HG02938 (cell line): ENCODE results near the gene DNASE2.

Experiments
- ATAC-seq: cut with Tn5 transposase; IDR thresholded peaks from one replicate; pipeline ENCODE4 v1.9.1; 2021; ENCODE audit warnings: mild to moderate bottlenecking, moderate library complexity; ENCODE audit not compliant: unreplicated experiment

The DNASE2 gene

DNA sequence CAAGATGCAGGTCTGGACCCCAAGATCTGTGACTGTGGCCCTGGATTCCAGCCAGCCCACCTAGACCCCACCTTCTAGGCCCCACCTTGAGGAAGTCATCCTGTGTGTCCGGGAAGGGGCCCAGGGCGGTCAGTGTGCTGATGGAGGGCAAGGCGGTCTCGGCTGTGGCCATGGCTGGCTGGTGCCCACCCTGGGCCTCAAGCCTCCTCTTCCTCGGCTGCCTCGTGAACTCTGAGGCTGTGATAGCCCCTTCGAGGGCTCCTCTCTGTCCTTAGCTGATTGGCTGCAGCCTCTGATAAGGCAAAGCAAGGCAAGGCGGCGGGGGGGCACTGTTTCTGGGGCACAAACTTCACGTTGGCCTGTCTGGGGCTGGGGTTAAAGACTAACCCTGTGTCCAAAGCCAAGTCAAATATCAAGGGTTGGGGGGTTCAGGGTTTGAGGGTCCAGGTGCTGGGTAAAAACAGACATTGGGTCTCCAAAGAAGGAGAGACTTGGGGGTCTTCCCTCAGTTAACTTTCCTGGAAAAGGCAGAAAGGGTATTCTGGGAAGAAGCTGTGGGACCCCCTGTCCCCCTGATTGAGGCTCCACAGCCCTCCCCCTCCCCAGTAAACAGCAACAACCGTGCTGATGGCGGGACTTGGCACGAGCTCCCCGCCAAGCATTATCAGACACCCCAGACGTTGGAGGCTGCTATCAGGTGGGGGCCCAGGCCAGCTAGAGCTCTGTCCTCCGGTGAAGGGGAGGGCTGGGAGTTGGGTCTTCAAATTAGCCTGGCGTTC lies 5.9 kb upstream of the DNASE2 start, which contains the start of gene KLF1:
TSS of gene KLF1 (minus strand) at position 233 of the 779 bp plus-strand sequence. CDS start at position 172, 61 bp downstream.
- no peak for ATAC-seq

DNA sequence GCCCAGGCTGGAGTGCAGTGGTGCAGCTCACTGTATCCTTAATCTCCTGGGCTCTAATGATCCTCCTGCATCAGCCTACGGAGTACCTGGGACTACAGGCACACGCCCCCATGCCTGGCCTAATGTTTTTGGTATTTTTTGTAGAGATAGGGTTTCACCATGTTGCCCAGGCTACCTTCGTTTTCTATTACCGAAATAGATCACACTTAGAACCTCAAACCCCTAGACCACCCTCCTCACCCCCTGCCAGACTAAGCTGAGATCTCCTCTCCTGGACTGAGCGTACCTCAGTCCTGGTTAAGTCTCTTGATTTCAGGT lies 5.4 kb upstream of the DNASE2 start:
- ATAC-seq, result no peak

GRCh38 chr19:12885749-12886650 lies 4.8 kb upstream of the DNASE2 start:
- ATAC-seq, result no peak

- no peak for ATAC-seq
Observed at GRCh38 chr19:12884926-12885748, 3.9 kb upstream of the DNASE2 start.

DNA sequence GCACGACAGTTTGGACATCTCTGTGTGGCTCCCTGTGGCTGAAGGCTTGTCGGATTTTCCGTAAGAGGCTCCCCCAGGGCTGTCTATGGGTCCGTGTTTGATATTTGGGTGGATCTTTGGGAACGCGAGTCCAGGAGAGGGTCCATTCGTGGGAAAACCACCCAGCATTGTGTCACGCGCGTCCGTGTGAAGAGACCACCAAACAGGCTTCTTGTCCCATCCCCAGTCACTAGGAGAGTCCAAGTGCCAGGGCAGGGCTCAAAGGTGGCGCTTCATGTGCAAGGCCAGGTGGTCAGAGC lies 3.3 kb upstream of the DNASE2 start:
- no peak for ATAC-seq

- ATAC-seq, result no peak
Observed at GRCh38 chr19:12884202-12884601, 3.0 kb upstream of the DNASE2 start.

- no peak for ATAC-seq
Observed at GRCh38 chr19:12882589-12882988, 1.3 kb upstream of the DNASE2 start.

DNA sequence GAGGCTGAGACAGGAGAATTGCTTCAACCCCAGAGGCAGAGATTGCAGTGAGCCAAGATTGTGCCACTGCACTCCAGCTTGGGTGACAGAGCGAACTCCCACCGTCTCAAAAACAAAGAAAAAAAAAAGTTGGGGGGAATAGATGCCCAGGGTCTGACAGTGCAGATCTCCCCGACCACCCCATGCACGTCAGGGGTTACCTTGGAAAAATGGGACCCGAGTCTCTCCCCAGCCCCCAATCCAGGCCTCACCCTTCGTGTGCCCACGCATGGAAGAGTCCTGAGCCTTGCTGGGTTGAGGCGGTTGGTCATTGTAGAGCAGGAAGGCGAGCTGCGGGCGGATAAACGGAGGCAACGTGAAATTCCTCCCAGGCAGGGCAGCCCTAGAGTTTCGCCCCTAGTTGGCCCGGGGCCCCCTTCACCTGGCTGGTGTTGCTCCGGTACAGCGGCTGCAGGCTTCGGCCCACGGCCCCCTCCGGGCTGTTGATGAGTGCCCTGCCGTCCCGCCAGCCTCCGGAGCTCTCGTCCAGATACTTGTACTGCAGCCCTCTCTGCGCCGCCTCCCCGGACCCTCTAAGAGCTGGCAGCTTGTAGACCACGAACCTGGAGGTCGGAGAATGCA lies 588 bp downstream of the DNASE2 start:
- peak; percentile 17 for ATAC-seq

DNA sequence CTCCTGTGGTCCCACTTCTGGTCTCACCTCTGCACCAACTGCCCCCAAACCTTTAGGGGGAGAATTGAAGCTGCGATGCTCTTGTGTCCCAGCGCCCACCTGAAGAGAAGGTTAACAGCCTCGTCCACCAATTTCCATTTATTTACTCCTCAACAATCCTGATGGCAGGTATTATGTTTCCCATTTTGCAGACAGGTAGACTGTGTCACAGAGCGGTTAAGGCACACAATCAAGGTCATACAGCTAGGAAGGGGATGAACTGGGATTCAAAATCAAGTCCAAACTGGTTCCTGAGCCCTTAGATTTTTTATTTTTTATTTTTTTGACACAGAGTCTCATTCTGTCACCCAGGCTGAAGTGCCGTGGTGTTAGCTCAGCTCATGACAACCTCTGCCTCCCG lies 6.2 kb downstream of the DNASE2 start:
- no peak for ATAC-seq

- ATAC-seq, result no peak
Observed at GRCh38 chr19:12873891-12874745, 7.1 kb downstream of the DNASE2 start.

DNA sequence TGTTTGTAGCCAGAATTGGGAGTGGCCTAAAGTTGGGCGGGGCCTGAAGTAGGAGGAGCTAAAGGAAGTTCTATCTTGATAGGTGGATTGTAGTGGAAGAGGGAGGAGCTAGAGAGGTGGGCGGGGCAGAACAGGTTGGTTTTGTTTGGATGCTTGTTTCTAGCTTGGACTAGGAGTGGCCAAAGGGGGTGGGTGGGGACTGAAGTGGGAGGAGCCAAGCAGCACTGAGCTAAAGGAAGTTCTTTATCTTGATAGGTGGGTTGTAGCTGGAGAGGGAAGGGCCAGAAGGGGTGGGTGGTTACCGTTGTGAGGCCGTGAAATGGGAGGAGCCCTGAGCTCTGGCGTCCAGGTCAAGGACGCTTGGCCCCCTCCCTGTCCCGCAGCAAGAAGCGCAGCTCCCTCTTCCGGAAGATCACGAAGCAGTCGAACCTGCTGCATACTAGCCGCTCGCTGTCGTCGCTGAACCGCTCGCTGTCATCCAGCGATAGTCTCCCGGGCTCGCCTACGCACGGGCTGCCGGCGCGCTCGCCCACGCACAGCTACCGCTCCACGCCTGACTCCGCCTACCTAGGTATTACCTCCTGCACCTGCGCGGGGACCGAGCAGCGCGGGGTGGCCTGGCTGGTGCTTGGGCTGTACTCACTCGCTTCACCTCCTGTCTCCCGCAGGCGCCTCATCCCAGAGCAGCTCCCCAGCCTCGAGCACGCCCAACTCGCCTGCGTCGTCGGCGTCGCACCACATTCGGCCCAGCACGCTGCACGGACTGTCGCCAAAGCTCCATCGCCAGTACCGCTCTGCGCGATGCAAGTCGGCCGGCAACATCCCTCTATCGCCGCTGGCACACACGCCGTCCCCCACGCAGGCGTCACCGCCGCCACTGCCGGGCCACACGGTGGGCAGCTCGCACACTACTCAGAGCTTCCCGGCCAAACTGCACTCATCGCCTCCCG lies 8.0 kb downstream of the DNASE2 start:
- ATAC-seq, result no peak

DNA sequence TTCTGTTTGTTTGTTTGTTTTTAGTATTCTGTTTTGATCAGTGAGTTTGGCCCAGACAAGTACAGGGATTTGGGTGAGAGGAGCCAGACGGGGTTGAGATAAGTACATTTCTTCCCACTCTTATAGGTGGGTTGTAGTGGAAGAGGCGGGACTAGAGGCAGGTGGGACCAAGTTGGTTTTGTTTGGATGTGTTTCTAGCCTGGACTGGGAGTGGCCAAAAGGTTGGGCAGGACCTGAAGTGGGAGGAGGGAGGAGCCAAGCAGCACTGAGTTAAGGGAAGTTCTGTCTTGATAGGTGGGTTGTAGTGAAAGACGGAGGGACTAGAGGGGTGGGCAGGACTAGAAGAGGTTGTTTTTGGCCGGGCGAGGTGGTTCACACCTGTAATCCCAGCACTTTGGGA lies 9.0 kb downstream of the DNASE2 start:
- no peak for ATAC-seq

DNA sequence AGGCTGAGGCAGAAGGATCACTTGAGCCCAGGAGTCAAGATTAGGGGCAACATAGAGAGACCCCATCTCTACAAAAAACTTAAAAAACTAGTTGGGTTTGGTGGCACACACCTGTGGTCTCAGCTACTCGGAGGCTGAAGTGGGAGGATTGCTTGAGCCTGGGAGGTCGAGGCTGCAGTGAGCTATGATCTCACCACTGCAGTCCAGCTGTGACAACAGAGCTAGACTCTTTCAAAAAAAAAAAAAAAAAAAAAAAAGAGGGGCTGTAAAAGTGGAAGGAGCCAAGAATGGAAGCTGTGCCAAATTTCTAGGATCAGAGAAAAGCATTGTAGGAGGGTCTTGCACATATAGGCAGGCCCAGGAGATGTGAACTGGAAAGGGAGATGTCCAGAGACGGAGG lies 9.6 kb downstream of the DNASE2 start:
- no peak for ATAC-seq

- no peak for ATAC-seq
Observed at GRCh38 chr19:12868540-12869112, 12.6 kb downstream of the DNASE2 start.

- ATAC-seq, result no peak
Observed at GRCh38 chr19:12867120-12868099, 13.8 kb downstream of the DNASE2 start.

DNA sequence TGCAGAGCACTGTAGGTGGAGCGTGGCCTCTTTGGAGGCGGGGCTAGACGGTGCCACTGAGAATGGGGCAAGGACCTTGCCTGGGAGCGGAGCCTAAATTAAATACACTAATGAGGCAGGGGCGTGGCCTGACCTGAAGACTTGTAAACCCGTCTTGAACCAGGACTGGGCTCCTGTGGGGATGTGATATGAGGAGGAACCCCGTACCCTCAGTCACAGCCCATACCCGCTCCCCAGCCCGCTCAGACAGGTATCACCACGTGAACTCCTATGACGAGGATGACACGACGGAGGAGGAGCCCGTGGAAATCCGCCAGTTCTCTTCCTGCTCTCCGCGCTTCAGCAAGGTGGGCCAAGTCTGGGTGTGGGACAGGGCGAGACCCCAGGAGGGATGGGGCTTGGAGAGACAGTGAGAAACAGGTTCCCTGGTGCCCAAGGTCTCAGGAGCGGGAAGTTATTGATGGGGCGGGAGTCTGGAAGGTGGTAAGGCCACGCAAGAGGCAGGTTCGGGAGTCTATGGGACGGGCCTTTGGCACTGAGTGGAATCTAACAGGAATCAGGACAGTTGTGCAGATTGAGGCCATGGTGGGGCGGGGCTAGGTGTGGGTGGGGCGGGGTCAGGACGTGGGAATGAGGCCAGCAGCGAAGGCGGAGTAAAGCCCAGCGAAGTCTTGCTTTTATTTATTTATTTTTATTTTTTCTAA lies 14.7 kb downstream of the DNASE2 start:
- ATAC-seq, result no peak
